Fibroblast of upper back skin (primary cell): Measurements from ENCODE around the gene ZCCHC14.
A peak's percentile ranks its signal among the peaks of the same experiment; 100 is the strongest.
"Not testable (repeated sequence)": the region's sequence is repeated elsewhere in the genome, so short reads cannot be mapped to it uniquely, and the experiment has no call there.

Experiments used
- DNase-seq: peaks from one replicate; pipeline ENCODE4 v3.0.0-alpha.2; 2013

ZCCHC14 gene

DNA sequence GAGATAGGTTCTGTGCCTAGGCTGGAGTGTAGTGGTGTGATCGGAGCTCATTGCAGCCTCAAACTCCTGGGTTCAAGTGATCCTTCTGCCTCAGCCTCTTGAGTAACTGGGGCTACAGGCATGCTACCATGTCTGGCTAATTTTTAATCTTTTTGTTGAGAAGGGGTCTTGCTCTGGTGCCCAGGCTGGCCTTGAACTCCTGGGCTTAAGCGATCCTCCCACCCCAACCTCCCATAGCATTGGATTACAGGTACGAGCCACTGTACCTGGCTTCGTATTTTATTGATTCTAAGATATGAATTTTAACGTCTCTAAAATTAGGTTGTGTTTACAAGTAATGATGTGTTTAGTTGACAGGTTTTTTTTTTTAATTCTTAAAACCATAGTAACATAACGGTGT is 30.8 kb upstream of the ZCCHC14 start:
- DNase-seq: not testable (repeated sequence)

DNA sequence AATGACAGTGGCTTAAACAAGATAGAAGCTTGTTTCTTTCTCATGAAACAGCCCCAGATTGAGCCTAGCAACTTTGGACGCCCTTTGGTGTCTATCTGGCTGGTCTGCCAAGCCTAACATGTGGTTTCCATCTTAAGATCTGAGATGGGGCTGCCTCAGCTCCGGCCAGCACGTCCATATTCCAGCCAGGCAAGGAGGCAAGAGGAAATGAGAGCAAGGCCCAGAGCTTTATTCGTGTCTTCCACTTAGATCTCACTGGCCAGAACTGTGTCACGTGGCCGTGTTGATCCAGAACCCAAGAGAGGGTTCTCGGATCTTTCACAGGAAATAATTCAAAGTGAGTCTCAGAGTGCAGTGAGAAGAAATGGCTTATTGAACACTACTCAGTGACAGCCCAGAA is 28.9 kb upstream of the ZCCHC14 start:
- DNase-seq: not testable (repeated sequence)

DNA sequence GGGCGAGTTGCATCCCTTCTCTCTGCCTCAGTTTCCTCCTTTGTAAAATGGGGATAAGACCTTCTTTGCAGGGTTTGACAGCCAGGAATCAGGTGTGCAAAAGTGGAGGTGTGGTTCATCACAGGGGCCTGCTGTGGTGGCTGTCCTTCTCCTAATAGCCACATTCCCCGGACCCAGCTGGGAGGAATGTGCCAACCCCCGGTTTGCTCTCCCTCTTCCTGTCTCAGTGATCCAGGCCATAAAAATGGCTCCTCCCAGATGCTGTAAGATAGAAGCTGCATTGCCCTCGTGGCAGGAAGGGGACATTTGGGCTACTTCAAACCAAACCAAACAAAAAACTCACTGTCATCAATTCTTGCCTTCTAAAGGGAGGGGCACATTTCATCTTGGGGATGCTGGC is 26.3 kb upstream of the ZCCHC14 start:
- peak; percentile 12 for DNase-seq

DNA sequence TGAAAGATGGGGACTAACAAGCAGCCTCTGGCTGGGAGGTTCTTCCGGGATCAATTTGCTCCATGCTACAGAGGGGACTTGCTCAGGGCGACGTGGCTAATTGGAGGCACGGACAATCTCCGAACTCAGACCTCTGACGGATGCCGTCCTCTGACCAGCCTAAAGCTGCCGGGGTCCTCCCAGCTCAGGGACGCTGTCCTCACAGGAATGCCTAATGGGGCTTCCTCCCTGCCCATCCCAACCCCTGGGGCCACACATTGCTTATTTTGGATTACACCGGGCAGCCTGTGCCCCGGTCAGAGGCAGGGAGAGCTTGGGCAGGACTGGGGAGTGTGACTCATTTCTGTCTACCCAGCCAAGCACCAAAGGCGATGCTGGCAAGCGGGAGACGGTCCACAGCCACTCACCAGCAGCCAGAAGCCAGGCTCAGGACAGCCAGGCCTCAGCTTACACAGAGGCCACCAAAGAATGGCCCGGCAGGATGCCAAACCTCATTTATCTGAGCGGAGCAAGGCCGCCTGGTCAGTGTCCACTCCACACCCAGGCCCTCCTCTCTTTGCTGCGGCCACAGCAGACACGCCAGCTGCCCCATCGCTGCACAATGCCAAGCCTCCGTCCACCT is 25.7 kb upstream of the ZCCHC14 start:
- not testable (repeated sequence) for DNase-seq

DNA sequence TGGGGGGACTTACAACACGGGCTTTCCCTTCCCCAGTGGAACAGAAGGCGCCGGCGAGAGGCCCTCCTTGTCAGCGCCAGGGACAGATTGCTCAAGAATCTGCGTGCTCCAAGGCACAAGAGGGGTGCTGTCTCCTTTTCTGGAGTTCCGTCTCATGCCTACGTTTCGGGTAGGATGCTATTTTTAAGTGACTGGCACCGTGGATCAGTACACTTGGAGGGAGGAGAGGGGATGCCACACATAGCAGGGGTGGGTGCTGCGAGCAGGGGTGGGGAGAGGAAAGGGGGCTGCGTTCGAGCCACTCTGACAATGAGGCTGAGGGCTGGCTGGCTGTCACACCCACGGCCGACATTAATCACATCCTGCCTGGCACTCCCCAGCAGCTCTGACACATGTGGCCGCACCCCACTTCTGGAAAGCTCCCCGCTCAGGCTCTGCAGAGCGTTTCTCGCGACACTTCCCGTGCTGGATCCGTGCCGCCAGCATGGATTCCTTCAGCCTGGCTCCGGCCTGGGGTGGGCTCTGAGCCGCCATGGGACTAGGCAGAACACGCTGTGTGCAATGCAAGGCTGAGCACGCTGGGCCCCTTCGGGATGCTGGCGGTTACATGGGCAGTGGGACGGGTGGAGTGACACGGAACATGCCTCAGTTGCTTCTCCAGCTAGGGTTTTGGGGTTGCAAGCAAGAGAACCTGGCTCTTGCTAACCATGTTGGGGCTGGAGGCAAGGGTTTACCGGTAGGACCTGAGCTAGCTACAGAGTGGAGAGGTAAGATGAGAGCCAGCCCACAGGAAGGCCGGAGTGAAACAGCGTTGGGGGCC is 25.0 kb upstream of the ZCCHC14 start:
- DNase-seq: not testable (repeated sequence)

DNA sequence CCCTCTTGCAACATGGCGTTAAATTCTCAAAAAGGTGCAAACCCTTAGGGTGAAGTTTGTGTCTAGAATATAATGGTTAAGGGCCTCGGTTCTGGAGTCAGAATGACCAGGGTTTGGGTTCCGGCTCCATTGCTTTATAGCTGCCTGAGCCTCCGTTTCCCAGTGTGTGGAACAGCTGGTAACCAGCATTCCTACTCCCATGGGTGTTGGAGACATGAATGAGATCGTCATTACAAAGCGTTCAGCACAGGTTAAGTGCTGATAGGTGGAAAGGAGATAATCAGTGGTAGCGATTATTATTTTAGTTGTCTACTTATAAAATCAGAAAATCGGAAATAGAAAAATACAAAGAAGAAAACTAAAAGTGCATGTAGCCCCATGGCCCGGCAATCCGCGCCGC is 23.5 kb upstream of the ZCCHC14 start:
- no peak for DNase-seq

DNA sequence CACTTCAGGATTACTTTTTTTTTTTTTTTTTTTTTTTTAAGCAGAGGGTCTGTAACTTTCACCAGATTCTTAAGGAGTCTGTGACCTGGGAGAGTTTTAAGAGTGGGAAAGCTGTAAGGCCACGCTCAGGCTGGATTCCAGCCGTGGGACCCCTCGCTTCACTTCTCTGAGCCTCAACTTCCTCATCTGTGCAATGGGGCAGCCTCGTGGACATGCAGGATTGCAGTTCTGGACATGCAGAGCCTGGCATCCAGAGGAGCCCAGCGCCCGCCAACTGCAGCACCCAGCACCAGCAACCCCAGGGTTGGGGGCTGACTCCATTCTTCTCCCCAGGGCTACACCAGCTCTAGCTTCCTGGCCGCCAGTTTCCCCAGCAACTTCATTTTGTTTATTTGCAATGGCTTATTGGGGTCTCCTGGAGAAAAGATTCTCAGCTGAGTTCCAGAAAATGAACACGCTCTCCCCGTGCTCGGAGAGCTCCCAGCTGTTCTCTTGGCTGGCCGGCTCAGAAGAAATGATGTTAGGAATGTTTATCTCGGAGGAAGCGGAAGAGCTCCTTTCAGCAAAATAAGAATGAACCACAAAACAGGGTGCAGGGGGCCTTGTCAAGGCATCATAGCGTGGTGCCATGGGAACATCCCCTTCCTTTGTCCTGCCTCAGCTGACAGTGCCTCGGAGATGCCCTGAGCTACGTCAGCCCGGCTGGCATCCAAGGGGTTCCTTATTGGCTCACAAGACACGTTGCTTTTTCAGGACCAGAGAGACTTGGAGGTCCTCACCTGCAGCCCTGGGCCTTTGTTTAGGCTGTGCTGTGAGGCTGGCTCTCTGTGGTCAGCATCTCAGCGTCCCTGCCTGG is 22.9 kb upstream of the ZCCHC14 start:
- DNase-seq: no peak

DNA sequence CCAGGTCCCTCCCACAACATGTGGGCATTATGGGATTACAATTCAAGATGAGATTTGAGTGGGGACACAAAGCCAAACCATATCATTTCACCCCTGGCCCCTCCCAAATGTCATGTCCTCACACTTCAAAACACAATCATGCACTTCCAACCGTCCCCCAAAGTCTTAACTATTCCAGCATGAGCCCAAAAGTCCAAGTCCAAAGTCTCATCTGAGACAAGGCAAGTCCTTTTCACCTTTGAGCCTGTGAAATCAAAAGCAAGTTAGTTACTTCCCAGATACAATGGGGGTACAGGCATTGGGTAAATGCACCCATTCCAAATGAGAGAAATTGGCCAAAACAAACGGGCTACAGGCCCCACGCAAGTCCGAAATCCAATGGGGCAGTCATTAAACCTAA is 17.0 kb upstream of the ZCCHC14 start:
- not testable (repeated sequence) for DNase-seq

DNA sequence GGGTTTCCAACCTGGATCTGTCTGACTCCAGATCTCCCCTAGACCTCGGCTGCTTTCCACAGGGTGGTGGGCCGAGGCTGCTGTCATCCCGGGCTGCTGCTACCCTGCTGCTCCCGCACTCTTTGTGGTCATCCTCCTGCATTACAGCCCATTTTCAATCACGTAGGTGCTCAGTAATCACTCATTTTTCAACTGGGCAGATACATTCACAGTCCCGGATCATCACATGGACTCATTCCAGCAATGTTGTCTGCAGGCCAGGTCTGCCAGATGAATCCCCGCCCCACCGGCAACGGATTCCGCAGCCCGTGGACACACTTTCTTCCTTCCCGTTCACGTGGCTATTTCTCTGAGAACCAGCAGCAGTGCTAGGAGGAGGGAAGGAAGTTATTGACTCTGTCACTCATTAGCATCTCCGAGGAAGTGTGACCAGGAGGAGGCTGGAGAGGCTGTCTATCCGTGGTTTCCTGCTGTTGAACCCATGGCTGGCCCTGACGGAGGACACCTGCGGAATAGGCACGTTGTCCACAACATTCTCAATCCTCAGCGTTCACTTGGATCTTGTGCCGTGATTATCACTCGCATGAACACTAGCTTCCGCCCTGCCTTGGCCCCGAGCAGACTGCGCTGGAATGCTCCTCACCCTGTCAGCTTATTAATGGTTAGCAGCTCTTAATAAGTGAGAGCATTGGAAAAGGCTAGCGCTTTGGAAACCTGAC is 14.7 kb upstream of the ZCCHC14 start:
- no peak for DNase-seq

DNA sequence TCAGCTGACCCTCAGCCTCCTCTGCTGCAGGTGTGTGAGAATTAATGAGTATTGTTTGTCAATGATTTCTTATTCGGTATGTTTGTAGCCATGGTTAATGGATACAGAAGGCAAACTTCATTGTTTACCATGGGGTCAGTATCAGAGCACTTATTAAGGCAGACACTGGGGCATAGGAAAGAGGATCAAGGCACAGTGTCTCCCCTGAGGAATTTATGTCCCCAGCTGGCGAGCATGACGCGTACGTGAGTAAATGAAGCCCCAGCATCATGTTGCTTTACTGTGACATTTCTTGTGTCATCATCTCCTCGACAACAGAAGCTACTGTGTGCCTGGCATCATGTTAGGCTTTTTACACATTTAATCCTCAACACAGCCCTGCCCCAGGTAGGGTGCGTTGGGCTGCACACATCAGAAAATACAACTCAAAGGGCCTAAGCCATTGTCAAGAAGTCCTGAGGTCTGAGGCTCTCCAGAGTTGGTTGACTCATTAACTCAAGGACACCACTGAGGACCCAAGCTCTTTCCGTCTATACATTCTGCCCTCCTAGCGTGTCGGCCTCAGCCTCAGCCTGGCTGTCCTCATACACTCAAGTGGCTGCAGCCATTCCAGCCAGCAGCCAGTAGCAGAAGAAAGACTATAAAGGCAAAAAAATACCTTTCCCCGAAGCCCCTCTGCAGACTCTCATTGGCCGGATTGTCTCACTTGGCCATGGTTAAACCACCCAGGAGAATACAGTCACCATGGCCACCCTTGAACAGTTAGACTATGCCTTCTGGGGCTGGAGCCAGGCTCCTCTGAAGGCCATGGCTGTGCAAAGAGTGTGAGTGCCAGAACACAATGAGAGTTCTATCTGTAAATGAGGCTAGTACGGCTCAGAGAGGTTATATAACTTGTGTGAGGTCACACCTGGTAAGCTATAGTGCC is 13.9 kb upstream of the ZCCHC14 start:
- DNase-seq: no peak

DNA sequence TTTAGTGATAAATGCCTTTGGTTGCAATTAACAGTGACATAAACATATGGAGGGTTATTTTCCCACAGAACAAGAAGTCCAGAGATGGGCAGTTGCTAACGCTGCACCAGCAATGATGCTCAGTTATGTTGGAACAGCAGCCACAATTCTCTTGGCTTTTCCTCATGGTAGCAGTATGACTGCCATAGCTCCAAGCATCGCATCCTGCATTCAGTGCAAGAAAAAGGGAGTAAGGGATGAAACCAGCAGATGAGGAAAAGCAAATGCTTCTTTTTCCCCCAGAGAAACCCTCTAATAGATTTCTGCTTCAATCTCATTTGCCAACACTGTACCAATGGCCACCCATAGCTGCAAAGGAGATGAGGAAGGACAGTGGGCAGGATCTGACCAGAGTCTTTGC is 13.0 kb upstream of the ZCCHC14 start:
- no peak for DNase-seq

DNA sequence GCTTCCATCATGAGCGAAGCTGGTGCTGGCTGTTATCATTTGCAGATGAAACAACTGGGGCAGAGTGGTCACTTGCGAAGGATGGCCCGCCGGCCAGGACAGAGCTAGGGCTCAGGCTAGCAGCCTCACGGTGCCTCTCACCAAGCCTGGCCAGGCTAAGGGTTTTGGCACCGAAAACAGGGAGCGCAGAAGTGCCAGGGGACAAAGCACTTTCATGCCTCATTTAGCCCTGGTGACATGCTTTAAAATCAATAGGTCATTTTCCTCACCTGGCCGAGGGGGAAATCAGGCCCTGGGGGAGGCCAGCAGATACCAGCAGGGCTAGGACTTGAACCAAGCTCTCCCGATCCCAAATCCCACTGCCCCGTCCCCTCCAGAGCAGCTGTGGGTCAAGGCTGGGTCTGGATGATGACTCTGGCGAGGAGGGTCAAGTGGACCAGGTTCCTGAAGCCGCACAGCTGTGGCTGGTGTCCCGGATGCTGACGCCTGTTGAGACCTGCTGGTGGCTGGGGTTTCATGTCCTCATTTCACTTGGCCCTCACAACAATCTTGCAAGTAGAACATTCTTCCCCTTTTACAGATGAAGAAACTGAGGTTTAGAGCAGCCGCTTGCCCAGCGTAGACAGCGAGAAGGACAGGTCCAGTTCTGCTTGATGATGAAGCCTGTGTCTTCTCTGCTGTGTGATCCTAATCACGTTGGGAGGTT is 10.6 kb upstream of the ZCCHC14 start:
- not testable (repeated sequence) for DNase-seq

DNA sequence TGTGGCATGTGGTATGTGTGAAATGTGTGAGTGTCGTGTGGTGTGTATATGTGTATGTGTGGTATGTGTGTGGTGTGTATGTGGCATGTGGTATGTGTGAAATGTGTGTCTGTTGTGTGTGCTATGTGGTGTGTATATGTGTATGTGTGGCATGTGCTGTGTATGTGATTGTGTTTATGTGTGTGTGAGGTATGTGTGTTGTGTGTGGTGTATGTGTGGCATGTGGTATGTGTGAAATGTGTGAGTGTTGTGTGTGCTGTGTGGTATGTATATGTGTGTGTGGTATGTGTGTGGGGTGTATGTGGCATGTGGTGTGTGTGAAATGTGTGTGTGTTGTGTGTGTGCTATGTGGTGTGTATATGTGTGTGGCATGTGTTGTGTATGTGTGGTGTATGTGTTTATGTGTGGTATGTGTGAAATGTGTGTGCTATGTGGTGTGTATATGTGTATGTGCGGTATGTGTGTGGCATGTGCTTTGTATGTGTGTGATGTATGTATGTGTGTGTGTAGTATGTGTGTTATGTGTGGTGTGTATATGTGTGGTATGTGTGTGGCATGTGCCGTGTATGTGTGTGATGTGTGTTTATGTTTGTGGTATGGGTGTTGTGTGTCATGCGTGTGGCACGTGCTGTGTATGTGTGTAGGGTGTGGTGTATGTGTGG is 9.6 kb upstream of the ZCCHC14 start:
- DNase-seq: no peak

DNA sequence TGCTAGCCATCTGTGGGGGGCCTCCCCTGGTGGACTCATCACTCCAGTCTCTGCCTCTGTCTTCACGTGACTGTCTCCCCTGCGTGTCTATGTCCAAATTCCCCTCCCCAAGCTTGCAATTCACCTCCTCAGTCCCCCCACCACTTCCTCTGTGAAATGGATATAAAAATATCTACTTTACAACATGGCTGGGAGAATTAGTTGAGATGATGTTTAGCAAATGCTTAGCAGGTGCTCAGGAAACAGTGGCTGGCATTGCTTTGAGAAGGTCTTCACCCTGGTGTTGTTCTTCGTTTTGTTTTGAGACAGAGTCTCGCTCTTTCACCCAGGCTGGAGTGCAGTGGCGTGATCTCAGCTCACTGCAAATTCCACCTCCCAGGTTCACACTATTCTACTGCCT is 8.3 kb upstream of the ZCCHC14 start:
- no peak for DNase-seq

DNA sequence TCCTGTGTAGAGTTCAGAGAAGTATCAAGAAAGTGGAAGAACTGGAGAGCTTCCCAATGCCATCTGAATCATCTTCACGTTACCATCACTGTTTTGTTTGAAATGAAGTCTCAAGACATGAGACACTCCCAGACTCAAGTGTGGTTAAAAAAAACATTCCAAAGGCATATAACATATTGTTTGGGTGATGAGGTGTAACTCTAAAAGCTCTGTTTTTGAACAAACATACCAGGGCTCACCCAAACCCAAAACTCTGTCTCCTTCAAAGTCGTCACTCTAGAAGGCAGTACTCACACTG is 6.3 kb upstream of the ZCCHC14 start:
- DNase-seq: peak; percentile 79

DNA sequence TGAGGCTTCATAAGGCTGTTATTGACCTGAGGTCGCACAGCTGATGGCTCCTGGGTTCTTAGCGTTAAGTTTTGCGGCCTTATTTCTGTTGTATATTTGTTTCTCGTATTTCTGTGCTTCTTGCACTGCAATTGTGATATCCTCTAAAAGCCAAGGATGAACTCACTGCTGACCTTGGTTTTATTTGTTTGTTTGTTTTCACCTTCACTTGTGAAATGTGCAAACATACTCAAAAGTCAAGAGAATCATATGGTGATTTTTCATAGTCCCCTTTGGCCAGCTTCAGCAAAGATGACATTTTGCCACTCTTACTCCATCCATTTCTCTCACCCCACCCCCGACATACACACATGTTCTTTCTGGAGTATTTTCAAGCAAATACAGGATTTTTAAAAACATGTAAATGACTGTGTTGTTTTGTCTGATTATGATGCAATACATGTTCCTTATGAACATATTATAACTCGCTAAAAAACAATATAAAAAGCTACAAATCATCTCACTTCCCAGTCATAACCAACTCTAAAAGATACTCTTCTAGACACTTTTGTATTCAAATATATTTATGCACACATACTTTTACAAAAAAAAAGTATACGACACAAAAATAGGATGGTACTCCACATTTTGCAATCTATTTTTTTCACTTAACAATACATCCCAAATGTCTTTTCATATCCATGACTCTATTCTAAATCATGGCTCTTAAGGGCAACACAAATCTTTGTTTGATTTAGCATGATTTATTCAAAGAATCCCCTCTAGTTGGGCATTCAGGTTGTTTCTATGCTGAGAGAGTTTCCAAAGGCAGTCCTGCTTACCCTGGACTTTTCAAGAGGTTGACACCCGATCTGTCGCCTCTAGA is 5.7 kb upstream of the ZCCHC14 start:
- no peak for DNase-seq

DNA sequence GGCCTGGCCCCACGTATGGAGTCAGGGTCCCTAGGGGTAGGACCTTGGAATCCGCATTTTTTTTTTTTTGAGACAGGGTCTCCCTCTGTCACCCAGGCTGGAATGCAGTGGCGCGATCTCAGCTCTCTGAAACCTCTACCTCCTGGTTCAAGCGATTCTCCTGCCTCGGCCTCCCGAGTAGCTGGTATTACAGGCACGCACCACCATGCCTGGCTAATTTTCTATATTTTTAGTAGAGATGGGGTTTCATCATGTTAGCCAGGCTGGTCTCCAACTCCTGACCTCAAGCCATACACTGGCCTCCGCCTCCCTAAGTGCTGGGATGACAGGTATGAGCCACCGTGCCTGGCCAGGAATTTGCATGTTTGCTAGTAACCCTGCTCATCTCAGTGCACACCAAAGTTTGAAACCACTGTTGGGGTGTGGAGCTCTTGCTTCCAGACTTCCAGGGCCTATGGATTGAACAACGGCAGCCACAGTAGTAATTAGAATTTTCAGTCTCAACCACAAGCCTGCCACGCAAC is 5.0 kb upstream of the ZCCHC14 start:
- DNase-seq: not testable (repeated sequence)

DNA sequence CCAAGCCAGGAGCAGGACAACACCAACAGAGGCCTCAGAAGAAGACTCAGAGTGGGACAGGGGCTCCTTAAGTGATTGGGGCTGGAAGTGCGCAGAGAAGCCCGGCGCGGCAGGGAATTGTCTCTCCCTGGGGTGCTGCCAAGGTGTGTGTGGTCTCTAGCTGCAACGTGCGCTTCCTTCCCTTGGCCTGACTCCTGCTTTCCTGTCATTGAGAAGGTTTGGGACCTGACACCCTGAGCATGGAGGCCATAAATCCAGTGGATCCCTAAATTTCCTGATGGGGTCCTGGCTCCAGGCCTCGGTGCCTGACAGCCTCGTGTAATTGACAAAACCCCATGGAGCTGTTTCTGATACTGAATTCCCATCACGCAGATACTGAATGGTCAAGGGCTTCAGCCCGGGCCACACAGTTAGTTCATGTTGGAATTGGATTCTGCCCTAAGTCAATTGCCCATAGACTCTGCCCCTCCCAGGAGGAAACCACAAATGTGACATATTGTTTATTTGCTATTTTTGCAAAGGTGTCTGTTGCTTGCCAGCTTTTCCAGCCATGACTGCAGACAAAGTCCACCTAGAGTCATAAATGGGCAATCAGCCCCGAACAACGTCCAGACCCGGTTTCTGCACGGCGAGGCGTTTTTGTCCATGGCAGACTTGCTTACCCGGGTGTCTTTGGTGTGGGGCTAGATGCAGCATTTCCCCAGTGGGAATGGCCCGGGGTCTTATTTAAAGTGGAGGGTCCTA is 4.4 kb upstream of the ZCCHC14 start:
- DNase-seq: not testable (repeated sequence)

DNA sequence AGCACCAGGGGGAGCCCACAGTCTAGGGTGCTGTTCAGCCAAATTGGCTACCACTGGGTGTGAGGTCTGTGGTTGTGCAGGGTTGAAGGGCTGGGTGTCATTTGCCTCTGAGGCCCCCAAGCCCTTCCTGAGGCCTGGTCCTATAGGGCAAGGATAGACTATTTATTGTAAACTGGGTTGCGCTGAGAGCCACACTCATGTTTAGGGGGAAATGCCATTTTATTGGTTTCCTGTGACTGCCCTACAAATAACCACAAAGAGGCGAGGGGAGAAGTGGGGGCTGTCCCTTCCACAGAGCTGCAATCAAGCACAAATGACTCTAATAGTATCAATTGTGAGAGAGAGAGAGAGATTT is 3.6 kb upstream of the ZCCHC14 start:
- no peak for DNase-seq
